ENCODE measurements around the gene MPZL2. TPM values are rescaled to one million over a fixed set of nuclear protein-coding genes. Genes with fewer than 3 reads are reported as not detected.

The MPZL2 gene
- total RNA-seq, 1 experiment from 2014 or later: 51.5 TPM

Other genes starting within 250 kb of the MPZL2 start
- 1.5 and 1.7 TPM in 2 replicates for gene TMPRSS4, start 187.2 kb downstream of the MPZL2 start, total RNA-seq (2014; rRNA removed)
- not detected in 2 replicates for gene SMIM35, start 177.3 kb downstream of the MPZL2 start, total RNA-seq (2014; rRNA removed)
- gene SCN4B, start 111.5 kb downstream of the MPZL2 start, total RNA-seq (2014; rRNA removed): not detected in 2 replicates
- 0.12 TPM in 1 of 2 replicates, not detected in the other for gene SCN2B, start 87.7 kb downstream of the MPZL2 start, total RNA-seq (2014; rRNA removed)
- not detected in 2 replicates for gene JAML, start 39.3 kb downstream of the MPZL2 start, total RNA-seq (2014; rRNA removed)
- 7.0 and 8.4 TPM in 2 replicates for gene MPZL3, start 11.9 kb downstream of the MPZL2 start, total RNA-seq (2014; rRNA removed)
- not detected in 2 replicates for gene CD3E, start 40.4 kb upstream of the MPZL2 start, total RNA-seq (2014; rRNA removed)
- gene CD3D, start 78.4 kb upstream of the MPZL2 start, total RNA-seq (2014; rRNA removed): not detected in 2 replicates
- not detected in 2 replicates for gene CD3G, start 80.0 kb upstream of the MPZL2 start, total RNA-seq (2014; rRNA removed)
- 51.7 and 56.4 TPM in 2 replicates for gene UBE4A, start 95.3 kb upstream of the MPZL2 start, total RNA-seq (2014; rRNA removed)
- 256 and 375 TPM in 2 replicates for gene ATP5MG, start 137.3 kb upstream of the MPZL2 start, total RNA-seq (2014; rRNA removed)
- gene KMT2A, start 172.2 kb upstream of the MPZL2 start, total RNA-seq (2014; rRNA removed): 35.3 and 38.2 TPM in 2 replicates